ENCODE measurements around the gene GADL1.

DNA sequence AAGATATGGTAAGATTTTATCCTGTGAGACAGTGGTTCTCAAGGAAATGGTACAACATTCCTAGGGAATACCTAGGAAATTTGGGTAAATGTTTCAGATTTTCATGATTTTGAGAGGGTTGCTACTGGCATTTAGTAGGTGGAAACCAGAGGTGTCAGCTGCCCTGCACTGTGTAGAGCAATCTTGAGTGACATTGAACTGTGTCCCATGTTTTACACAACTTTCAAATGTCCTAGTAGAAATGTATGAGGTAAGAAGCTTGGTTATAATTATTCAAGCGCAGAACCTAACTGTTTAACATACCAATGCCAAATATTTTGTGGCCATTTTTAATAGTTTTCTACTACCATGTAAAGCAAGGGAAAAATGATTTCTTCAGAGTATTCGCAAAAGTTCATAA lies 120.4 kb downstream of the GADL1 start:
- TF ChIP-seq CTCF (IDR thresholded peaks at IDR 0.05), result no peak
- no peak for TF ChIP-seq BHLHE40 (IDR thresholded peaks at IDR 0.05; ENCODE audit: low read depth, low read length)
- TF ChIP-seq EP300 (IDR thresholded peaks at IDR 0.05), result no peak
- TF ChIP-seq MYC (IDR thresholded peaks at IDR 0.05; ENCODE audit: borderline replicate concordance, low read length), result no peak

All from A549 (cell line).